ENCODE measurements around the gene HHIP. TPM values are rescaled to one million over a fixed set of nuclear protein-coding genes. Genes with fewer than 3 reads are reported as not detected.

The HHIP gene, protein sequence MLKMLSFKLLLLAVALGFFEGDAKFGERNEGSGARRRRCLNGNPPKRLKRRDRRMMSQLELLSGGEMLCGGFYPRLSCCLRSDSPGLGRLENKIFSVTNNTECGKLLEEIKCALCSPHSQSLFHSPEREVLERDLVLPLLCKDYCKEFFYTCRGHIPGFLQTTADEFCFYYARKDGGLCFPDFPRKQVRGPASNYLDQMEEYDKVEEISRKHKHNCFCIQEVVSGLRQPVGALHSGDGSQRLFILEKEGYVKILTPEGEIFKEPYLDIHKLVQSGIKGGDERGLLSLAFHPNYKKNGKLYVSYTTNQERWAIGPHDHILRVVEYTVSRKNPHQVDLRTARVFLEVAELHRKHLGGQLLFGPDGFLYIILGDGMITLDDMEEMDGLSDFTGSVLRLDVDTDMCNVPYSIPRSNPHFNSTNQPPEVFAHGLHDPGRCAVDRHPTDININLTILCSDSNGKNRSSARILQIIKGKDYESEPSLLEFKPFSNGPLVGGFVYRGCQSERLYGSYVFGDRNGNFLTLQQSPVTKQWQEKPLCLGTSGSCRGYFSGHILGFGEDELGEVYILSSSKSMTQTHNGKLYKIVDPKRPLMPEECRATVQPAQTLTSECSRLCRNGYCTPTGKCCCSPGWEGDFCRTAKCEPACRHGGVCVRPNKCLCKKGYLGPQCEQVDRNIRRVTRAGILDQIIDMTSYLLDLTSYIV
- 21.0 and 143 TPM in 2 replicates for total RNA-seq

DNA sequence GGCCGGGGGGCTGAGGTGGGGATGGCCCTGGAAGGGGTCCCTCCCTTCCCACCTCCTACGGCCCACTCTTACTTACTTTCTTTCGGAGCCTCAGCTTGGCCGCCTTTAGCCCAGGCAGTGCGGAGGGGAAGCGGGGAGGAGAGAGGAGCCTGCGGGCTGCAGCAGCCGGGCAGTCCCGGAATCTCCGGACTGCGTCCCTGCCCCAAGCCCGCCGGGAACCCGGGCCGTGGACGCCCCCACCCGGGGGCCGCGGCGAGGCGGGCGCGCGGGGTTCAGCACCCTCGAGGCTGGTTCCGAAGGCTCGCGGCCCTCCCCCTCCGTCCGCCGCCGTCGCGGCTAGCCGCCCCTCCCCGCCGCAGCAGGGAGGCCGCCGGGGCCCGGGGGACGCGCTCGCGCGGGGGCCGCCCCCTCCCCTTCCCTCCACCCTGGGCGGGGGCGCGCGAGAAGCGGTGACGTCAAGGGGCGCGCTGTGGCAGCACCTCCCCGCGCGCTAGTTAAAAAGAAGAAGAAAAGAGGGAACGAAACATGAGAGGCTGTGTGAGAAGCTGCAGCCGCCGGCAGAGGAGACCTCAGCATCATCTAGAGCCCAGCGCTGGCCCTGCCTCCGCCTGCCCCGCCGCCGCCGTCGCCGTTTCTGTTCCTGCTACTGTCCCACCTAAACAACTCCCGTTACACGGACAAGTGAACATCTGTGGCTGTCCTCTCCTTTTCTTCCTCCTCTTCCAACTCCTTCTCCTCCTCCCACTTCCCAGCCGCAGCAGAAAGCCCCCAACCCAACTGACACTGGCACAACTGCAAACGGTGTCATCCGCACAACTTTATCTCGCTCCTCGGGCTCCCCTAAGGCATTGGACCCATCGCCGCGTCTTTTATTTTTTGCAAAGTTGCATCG is at the start of gene HHIP:
TSS of gene HHIP (plus strand) at position 526 of the 892 bp plus-strand sequence. CDS start 520 bp downstream, outside the sequence.
- no peak for DNase-seq (ENCODE audit: extremely low read depth, low read depth, low spot score)

DNA sequence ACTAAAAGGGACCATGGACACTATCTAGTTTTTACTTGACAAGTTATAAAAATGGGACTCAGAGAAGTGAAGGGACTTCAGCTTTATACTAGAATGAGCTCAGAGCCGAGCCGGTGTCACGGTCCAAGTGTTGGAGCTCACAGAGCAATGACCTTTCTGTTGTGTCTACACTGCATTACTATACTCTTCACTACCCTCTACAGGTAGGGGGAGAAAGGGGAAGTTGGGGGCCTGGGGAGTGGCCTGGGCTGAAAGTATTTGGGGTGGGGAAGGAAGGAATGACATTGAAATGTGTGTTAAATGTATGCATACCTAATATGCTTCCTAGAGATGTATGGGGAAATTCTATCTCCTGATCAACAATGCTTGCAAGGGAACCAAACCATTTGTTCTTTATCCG is 48.8 kb upstream of the HHIP start:
- no peak for DNase-seq (ENCODE audit: extremely low read depth, low read depth, low spot score)

DNA sequence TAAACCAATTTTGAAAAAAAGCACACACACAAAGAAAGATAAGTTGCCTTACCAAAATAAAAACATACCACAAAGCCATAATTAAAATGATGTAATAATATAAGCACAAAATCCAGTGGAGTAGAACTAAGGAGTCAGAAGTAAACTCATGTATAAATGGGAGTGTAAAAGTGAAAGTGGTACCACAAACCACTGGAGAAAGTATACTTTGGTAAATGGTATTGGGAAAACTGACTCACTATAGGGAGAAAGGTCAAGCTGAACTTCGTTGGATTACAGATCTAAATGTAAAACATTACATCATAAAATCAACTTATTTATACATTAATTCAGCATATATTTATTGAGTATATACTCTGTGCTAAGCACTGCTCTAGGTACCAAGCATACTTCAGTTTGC is 46.3 kb upstream of the HHIP start:
- DNase-seq (ENCODE audit: extremely low read depth, low read depth, low spot score): no peak

GRCh38 chr4:144611850-144612249 is 34.1 kb upstream of the HHIP start:
- DNase-seq (ENCODE audit: extremely low read depth, low read depth, low spot score): no peak

GRCh38 chr4:144614850-144615585 is 30.9 kb upstream of the HHIP start:
- no peak for DNase-seq (ENCODE audit: extremely low read depth, low read depth, low spot score)

DNA sequence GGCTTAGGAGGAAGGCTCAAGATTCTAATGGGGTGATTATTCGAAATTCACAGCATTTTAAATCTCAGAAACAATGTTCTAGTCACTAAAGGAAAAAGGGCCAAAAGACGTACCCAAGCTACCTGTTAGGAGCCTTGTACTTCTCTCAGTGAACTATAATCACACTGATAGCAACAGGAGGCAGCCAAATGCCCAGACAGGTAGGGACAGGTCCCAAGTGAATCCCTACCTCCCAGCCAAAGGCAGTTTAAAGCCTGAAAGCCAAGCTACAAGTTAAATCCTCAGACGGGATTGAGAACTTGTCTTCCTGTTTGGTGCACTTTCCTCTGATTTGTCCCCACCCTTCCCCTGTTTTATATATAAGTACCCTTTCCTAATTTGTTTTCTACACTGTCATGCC is 24.3 kb upstream of the HHIP start:
- DNase-seq (ENCODE audit: extremely low read depth, low read depth, low spot score): no peak

DNA sequence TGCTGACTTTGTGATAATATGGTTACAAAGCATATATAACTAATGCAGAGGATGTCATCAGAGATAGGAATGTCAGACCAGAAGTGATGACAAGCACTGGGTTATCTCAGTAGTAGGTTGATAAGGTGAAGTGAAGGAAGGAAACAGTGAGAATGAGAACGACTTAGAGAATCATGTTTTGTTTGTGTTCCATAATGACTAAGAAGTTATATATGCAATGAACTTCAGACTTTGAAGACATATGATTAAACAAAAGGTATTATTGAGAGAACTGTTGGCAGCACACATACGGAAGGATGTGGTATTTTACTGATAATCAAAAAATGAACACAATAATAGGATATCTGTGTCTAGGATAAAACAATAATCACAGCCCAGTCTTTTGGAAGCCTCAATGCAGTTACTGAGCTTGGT is 18.3 kb upstream of the HHIP start:
- peak; percentile 84 for DNase-seq (ENCODE audit: extremely low read depth, low read depth, low spot score)

GRCh38 chr4:144633215-144633614 is 12.7 kb upstream of the HHIP start:
- no peak for DNase-seq (ENCODE audit: extremely low read depth, low read depth, low spot score)

- no peak for DNase-seq (ENCODE audit: extremely low read depth, low read depth, low spot score)
Observed at GRCh38 chr4:144634978-144635747, 10.8 kb upstream of the HHIP start.

GRCh38 chr4:144644368-144645101 is 1.4 kb upstream of the HHIP start:
- no peak for DNase-seq (ENCODE audit: extremely low read depth, low read depth, low spot score)

DNA sequence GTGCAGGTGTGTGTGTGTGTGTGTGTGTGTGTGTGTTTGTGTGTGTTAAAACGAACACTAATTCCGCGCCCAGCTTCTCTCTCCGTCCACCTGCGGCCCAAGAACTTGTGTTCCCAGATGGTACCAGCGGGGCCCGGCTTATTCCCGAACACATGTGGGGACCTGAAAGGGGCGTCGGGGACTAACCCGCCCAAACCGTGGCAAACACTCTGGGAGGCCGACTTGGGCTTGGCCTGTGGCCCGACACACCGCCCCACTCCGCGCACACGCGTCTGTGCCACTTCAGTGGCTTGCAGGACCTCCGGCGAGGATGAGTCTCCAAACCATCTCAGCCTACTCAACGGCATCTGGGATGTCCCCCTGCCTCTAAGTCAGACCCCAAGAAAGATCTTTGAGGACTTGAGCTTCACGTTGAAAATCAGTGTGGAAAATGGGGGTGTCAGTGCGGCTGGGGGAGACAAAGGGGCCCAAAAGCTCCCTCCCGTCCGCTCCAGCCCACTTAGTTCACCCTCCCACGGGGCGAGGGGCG is 790 bp upstream of the HHIP start:
- DNase-seq (ENCODE audit: extremely low read depth, low read depth, low spot score): no peak

DNA sequence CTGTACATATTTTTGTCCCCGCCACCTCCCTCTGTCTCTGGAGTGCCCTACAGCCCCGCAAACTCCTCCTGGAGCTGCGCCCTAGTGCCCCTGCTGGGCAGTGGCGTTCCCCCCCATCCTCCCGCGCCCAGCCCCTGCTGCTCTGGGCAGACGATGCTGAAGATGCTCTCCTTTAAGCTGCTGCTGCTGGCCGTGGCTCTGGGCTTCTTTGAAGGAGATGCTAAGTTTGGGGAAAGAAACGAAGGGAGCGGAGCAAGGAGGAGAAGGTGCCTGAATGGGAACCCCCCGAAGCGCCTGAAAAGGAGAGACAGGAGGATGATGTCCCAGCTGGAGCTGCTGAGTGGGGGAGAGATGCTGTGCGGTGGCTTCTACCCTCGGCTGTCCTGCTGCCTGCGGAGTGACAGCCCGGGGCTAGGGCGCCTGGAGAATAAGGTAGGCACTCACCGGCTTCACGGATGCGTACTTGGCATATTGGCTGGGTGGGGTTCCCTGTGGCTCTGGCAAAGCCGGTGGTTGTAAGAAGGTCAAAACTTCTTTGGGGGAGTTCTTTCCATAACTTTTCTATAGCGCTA is 653 bp downstream of the HHIP start:
- DNase-seq (ENCODE audit: extremely low read depth, low read depth, low spot score): no peak

DNA sequence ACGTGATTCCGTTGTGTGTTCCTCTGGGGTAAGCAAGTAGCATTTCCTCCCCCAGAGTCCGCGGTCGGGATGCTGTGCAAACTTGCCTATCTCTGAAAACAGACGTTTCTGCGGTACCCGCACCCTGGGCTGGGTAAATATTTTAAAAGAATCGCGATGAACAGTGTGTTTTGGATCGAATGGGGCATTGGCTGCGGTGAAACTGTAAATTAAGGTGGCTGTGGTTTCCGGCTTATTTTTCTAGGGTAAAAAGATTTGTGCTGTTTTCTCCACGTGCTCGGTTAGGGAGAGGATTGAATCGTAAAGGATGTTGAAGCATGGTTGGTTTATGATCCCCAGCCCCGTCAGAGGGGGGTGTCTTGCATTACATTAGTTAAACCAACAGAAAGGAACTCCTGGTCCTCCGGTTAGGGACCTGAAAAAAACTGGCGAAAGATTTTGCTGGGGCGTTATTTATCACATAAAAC is 1.2 kb downstream of the HHIP start:
- DNase-seq (ENCODE audit: extremely low read depth, low read depth, low spot score): no peak

DNA sequence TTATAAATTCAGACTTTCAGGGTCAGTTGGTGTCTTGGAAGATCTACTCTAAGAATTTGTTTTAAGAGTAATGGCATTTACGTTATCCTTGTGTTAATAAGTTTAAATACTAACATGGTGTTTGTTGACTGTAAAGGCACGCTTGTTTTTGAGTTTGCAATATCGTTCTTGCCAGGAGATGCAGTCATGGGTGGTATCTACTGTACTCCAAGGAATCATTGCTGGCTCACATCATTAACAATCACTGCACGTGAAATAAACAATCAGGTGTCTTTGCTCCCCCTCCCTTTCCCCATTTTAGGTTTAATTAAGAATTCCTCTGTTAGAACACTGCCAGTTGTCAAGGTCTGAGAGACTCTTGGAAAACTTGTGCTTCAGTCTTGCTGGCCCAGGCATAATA is 1.6 kb downstream of the HHIP start:
- no peak for DNase-seq (ENCODE audit: extremely low read depth, low read depth, low spot score)

- DNase-seq (ENCODE audit: extremely low read depth, low read depth, low spot score): no peak
Observed at GRCh38 chr4:144648042-144648441, 2.1 kb downstream of the HHIP start.

DNA sequence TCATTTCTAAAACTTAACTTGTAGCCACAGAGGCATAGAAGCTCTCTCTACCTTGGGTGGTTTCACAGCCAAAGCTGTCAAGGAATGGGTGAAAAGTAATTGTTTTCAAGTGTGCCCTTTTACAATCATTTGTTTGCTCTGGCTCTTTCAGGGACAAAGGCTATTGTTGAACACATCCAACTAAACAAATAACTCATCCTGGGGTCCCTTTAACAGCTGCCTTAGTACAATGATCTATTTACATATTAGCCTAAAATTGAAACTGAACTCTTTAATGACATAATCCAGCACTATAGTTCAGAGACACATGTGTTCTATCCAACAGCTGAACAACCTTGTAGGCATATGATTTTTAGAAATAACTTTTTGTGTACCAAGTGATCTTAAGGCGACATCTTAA is 3.7 kb downstream of the HHIP start:
- DNase-seq (ENCODE audit: extremely low read depth, low read depth, low spot score): no peak

DNA sequence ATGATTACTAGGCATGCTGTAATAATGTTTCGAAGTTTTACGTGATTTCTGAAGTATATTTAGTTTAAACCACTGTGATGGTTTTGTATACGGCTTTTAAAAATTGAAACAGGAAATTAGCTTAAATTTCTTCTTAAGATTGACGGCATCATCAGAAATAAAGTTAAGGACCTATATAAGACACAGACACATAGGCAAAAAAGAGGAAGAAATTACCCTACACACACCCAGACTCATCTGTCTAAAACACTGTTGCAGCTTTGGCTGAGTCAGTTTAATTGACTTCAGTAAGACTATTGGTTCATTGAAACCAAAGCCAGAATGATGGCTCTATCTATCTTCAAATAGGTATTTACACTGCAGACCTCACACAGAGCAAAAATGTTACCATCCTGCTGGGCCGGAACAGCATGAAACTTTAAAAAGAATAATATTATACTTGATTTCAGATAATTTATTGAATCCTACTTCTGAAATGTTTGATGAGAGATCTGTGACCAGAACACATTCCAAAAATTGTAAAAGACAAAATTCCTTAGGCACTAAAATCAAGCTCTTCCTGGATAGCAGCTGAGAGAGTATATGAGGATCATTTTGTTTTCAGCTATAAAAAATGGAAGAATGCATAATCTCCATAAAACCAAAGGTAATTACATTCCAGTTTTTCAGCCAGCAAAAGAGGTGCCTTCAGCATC is 4.5 kb downstream of the HHIP start:
- DNase-seq (ENCODE audit: extremely low read depth, low read depth, low spot score): no peak

Measured in glomerular endothelial cell (primary cell).